Testis (tissue), 2 donors: ENCODE data around the gene GOLGA8S.
"Not testable (repeated sequence)": the region's sequence is repeated elsewhere in the genome, so short reads cannot be mapped to it uniquely, and the experiment has no call there.

Experiments
- POLR2A ChIP-seq: fragments of 450-650 bp; IDR thresholded peaks from one replicate; pipeline ENCODE4 v1.6.1; 2017; ENCODE audit warnings: antibody characterized with exemption, mild to moderate bottlenecking, moderate library complexity
- TF ChIP-seq, protein P1 (sequence below), 3 experiments: fragments of 450-650 bp in 2 of 3; fragments of 200-600 bp in 1 of 3; sonication (generic) in 1 of 3; IDR thresholded peaks; one replicate each; pipeline ENCODE4 v1.5.1; 2016 to 2019; ENCODE audit warnings: antibody characterized with exemption in 3 of 3, mild to moderate bottlenecking in 2 of 3, moderate library complexity in 1 of 3

GRCh38 chr15:23399207-23399606, 44.7 kb downstream of the GOLGA8S start:
- TF ChIP-seq, protein P1, sequence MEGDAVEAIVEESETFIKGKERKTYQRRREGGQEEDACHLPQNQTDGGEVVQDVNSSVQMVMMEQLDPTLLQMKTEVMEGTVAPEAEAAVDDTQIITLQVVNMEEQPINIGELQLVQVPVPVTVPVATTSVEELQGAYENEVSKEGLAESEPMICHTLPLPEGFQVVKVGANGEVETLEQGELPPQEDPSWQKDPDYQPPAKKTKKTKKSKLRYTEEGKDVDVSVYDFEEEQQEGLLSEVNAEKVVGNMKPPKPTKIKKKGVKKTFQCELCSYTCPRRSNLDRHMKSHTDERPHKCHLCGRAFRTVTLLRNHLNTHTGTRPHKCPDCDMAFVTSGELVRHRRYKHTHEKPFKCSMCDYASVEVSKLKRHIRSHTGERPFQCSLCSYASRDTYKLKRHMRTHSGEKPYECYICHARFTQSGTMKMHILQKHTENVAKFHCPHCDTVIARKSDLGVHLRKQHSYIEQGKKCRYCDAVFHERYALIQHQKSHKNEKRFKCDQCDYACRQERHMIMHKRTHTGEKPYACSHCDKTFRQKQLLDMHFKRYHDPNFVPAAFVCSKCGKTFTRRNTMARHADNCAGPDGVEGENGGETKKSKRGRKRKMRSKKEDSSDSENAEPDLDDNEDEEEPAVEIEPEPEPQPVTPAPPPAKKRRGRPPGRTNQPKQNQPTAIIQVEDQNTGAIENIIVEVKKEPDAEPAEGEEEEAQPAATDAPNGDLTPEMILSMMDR (IDR thresholded peaks at IDR 0.05) = not testable (repeated sequence)
- TF ChIP-seq POLR2A = not testable (repeated sequence)
